Measurements from ENCODE around the gene TUBB2B. TPM values are rescaled to one million over a fixed set of nuclear protein-coding genes. Genes with fewer than 3 reads are reported as not detected.

Gene TUBB2B
- total and polyA plus RNA-seq, 8 donors: 1.9 to 17.6 (median 5.3) TPM

- WGBS, 2 donors: 31 to 34% methylated on average over 62 of the region's 62 CpGs
- Histone ChIP-seq H3K4me3 (peak overlapping the region in 2 of 4 donors; percentile 54 to 67), H3K27me3 (no peaks in the 10 kb centered on the region), H3K4me1 (peaks cover 3 to 12% (median 12%) of the 10 kb centered on the region in 3 donors), H3K27ac (no peak overlapping the region), H3K9me3 (no peaks in the 10 kb centered on the region), H3K36me3 (no peaks in the 10 kb centered on the region)
- intact Hi-C loops (cut with DNase I): no loop called here
- ATAC-seq (no peak), DNase-seq (no peak), FAIRE-seq (no peak)
- no peak for TF ChIP-seq CTCF (IDR thresholded peaks at IDR 0.05)
Observed at GRCh38 chr6:3228771-3229565, 1.5 kb upstream of the TUBB2B start.

GRCh38 chr6:3228046-3228671 is 706 bp upstream of the TUBB2B start:
- Histone ChIP-seq H3K36me3 (no peaks in the 10 kb centered on the region), H3K27me3 (no peaks in the 10 kb centered on the region), H3K4me3 (peak overlapping the region; percentile 21 to 67 (median 41)), H3K27ac (no peak overlapping the region), H3K9me3 (no peaks in the 10 kb centered on the region), H3K4me1 (peaks cover 3 to 12% (median 12%) of the 10 kb centered on the region in 3 donors)
- peak; percentile 35 to 48 (median 42) for ATAC-seq
- TF ChIP-seq CTCF (IDR thresholded peaks at IDR 0.05): no peak
- FAIRE-seq: no peak
- intact Hi-C loops (cut with DNase I): no loop called here
- DNase-seq: peak in 4 of 6 donors; percentile 44 to 73 (median 52)
- WGBS, 2 donors: 8% methylated on average over 38 of the region's 38 CpGs

GRCh38 chr6:3226481-3227362 is 731 bp downstream of the TUBB2B start:
- 3 to 4% methylated on average over 54 of the region's 54 CpGs for WGBS, 2 donors
- peaks cover 3 to 8% (median 8%) of the 10 kb centered on the region in 3 donors for H3K4me1 ChIP-seq
- peak overlapping the region; percentile 21 to 67 (median 41) for H3K4me3 ChIP-seq
- H3K36me3 ChIP-seq: no peaks in the 10 kb centered on the region
- intact Hi-C loops (cut with DNase I): no loop called here
- no peaks in the 10 kb centered on the region for H3K9me3 ChIP-seq
- FAIRE-seq (no peak), ATAC-seq (peak in 3 of 4 donors; percentile 5 to 13 (median 13)), DNase-seq (peak in 4 of 6 donors; percentile 28 to 82 (median 56))
- H3K27ac ChIP-seq: no peak overlapping the region
- TF ChIP-seq CTCF (IDR thresholded peaks at IDR 0.05): no peak
- H3K27me3 ChIP-seq: no peaks in the 10 kb centered on the region

- no peak for ATAC-seq
- no peaks in the 10 kb centered on the region for H3K27me3 ChIP-seq
- WGBS, 2 donors: 95 to 96% methylated on average over 10 of the region's 10 CpGs
Observed at GRCh38 chr6:3226042-3226441, 1.4 kb downstream of the TUBB2B start.

More at GRCh38 chr6:3226042-3226441, 1.4 kb downstream of the TUBB2B start:
- Histone ChIP-seq H3K36me3 (no peaks in the 10 kb centered on the region), H3K4me3 (peak overlapping the region in 1 of 4 donors; percentile 67), H3K4me1 (peaks cover 3 to 8% (median 8%) of the 10 kb centered on the region in 3 donors), H3K27ac (no peak overlapping the region), H3K9me3 (no peaks in the 10 kb centered on the region)
- no peak for TF ChIP-seq CTCF (IDR thresholded peaks at IDR 0.05)
- no peak for DNase-seq
- intact Hi-C loops (cut with DNase I): no loop called here
- no peak for FAIRE-seq

Measured in pancreas (tissue), 10 donors.